ENCODE data around the gene FARP1. TPM values are rescaled to one million over a fixed set of nuclear protein-coding genes. Genes with fewer than 3 reads are reported as not detected.

Gene FARP1
- total and polyA plus RNA-seq, 2 of the 13 experiments (the other 11 are each of a cell fraction or from before 2014, with no cell fraction given): 70.6 to 126 TPM

GRCh38 chr13:98246538-98247172, 103.8 kb downstream of the FARP1 start (continued):
- TF ChIP-seq, protein P1, sequence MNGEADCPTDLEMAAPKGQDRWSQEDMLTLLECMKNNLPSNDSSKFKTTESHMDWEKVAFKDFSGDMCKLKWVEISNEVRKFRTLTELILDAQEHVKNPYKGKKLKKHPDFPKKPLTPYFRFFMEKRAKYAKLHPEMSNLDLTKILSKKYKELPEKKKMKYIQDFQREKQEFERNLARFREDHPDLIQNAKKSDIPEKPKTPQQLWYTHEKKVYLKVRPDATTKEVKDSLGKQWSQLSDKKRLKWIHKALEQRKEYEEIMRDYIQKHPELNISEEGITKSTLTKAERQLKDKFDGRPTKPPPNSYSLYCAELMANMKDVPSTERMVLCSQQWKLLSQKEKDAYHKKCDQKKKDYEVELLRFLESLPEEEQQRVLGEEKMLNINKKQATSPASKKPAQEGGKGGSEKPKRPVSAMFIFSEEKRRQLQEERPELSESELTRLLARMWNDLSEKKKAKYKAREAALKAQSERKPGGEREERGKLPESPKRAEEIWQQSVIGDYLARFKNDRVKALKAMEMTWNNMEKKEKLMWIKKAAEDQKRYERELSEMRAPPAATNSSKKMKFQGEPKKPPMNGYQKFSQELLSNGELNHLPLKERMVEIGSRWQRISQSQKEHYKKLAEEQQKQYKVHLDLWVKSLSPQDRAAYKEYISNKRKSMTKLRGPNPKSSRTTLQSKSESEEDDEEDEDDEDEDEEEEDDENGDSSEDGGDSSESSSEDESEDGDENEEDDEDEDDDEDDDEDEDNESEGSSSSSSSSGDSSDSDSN (CRISPR knock-in tag; IDR thresholded peaks at IDR 0.05): no peak
- TF ChIP-seq KLF12 (CRISPR knock-in tag; IDR thresholded peaks at IDR 0.05; ENCODE audit: borderline replicate concordance): no peak
- TF ChIP-seq PHF8 (CRISPR knock-in tag; IDR thresholded peaks at IDR 0.05): no peak
- TF ChIP-seq ELF1 (CRISPR knock-in tag; IDR thresholded peaks at IDR 0.05): peak; percentile 53; the same call in 1 of the 2 replicates
- no peak for TF ChIP-seq ZNF326 (CRISPR knock-in tag; IDR thresholded peaks at IDR 0.05; ENCODE audit: borderline replicate concordance)
- TF ChIP-seq ZFY (CRISPR knock-in tag; IDR thresholded peaks at IDR 0.05): no peak
- TF ChIP-seq HNF4G (IDR thresholded peaks at IDR 0.05; ENCODE audit: borderline replicate concordance, low read depth, low read length): peak; percentile 46; the same call in 1 of the 2 replicates
- TF ChIP-seq HNF4G (CRISPR knock-in tag; IDR thresholded peaks at IDR 0.05; ENCODE audit: borderline replicate concordance, low read depth): peak; percentile 35; the same call in 1 of the 2 replicates
- no peak for TF ChIP-seq RFX3 (CRISPR knock-in tag; IDR thresholded peaks at IDR 0.05)
- no peak for TF ChIP-seq MATR3 (CRISPR knock-in tag; IDR thresholded peaks at IDR 0.05)
- 0 out of 2 replicates have a peak, but pooled peaks have one; percentile 29 for TF ChIP-seq JUND (CRISPR knock-in tag; IDR thresholded peaks at IDR 0.05)
- TF ChIP-seq, protein P2, sequence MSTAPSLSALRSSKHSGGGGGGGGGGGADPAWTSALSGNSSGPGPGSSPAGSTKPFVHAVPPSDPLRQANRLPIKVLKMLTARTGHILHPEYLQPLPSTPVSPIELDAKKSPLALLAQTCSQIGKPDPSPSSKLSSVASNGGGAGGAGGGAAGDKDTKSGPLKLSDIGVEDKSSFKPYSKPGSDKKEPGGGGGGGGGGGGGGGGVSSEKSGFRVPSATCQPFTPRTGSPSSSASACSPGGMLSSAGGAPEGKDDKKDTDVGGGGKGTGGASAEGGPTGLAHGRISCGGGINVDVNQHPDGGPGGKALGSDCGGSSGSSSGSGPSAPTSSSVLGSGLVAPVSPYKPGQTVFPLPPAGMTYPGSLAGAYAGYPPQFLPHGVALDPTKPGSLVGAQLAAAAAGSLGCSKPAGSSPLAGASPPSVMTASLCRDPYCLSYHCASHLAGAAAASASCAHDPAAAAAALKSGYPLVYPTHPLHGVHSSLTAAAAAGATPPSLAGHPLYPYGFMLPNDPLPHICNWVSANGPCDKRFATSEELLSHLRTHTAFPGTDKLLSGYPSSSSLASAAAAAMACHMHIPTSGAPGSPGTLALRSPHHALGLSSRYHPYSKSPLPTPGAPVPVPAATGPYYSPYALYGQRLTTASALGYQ (CRISPR knock-in tag; IDR thresholded peaks at IDR 0.05): peak; percentile 62; the same call in 1 of the 2 replicates
- TF ChIP-seq CENPX (CRISPR knock-in tag; IDR thresholded peaks at IDR 0.05): no peak
- no peak for TF ChIP-seq REXO4 (CRISPR knock-in tag; IDR thresholded peaks at IDR 0.05; ENCODE audit: borderline replicate concordance)
- TF ChIP-seq MIXL1 (CRISPR knock-in tag; IDR thresholded peaks at IDR 0.05): peak; percentile 90
- TF ChIP-seq ZFP41 (CRISPR knock-in tag; IDR thresholded peaks at IDR 0.05; ENCODE audit: borderline replicate concordance): no peak
- TF ChIP-seq ASH2L (IDR thresholded peaks at IDR 0.05; ENCODE audit: insufficient read length, low read depth, low read length): peak; percentile 32
- TF ChIP-seq, protein P3, sequence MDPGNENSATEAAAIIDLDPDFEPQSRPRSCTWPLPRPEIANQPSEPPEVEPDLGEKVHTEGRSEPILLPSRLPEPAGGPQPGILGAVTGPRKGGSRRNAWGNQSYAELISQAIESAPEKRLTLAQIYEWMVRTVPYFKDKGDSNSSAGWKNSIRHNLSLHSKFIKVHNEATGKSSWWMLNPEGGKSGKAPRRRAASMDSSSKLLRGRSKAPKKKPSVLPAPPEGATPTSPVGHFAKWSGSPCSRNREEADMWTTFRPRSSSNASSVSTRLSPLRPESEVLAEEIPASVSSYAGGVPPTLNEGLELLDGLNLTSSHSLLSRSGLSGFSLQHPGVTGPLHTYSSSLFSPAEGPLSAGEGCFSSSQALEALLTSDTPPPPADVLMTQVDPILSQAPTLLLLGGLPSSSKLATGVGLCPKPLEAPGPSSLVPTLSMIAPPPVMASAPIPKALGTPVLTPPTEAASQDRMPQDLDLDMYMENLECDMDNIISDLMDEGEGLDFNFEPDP (CRISPR knock-in tag; conservative IDR thresholded peaks at IDR 0.05): no peak
- no peak for TF ChIP-seq ZC3H4 (CRISPR knock-in tag; IDR thresholded peaks at IDR 0.05; ENCODE audit: borderline replicate concordance)
- no peak for TF ChIP-seq TBX3 (IDR thresholded peaks at IDR 0.05; ENCODE audit: borderline replicate concordance)
- TF ChIP-seq ZNF263 (CRISPR knock-in tag; IDR thresholded peaks at IDR 0.05): no peak
- TF ChIP-seq HNRNPH1 (optimal IDR thresholded peaks at IDR 0.05; ENCODE audit: low read depth, low read length): no peak
- no peak for TF ChIP-seq RARG (CRISPR knock-in tag; IDR thresholded peaks at IDR 0.05; ENCODE audit: low read depth)
- no peak for TF ChIP-seq MIER2 (CRISPR knock-in tag; IDR thresholded peaks at IDR 0.05)
- TF ChIP-seq ZNF205 (CRISPR knock-in tag; IDR thresholded peaks at IDR 0.05): no peak
- TF ChIP-seq FOSL1 (CRISPR knock-in tag; IDR thresholded peaks at IDR 0.05; ENCODE audit: borderline replicate concordance): no peak

Data from HepG2 (cell line).